Fibroblast of lung (primary cell): ENCODE results near the gene CHST12. TPM values are rescaled to one million over a fixed set of nuclear protein-coding genes. Genes with fewer than 3 reads are reported as not detected.

ENCODE experiments used
- DNase-seq, 2 donors: peaks; one replicate each; pipeline versions ENCODE4 v3.0.0 to v3.0.0-alpha.2; 2010; ENCODE audit warnings: low read depth in 2 of 2
- H2AFZ ChIP-seq: 2 replicates; pipeline ENCODE4 v1.5.1; 2012; ENCODE audit warnings: low read length, control low read depth, inconsistent platforms
- H3K27ac ChIP-seq: 2 replicates; pipeline ENCODE4 v1.5.1; 2011; ENCODE audit warnings: low read length, control low read depth; ENCODE audit not compliant: insufficient read depth
- H3K27me3 ChIP-seq: 2 replicates; pipeline ENCODE4 v1.5.1; 2011; ENCODE audit warnings: mild to moderate bottlenecking, low read length; ENCODE audit not compliant: control insufficient read depth, insufficient read depth
- H3K36me3 ChIP-seq: 2 replicates; pipeline ENCODE4 v1.5.1; 2011; ENCODE audit warnings: low read length; ENCODE audit not compliant: control insufficient read depth, insufficient read depth
- H3K4me1 ChIP-seq: 2 replicates; pipeline ENCODE4 v1.5.1; 2011; ENCODE audit warnings: low read length; ENCODE audit not compliant: control insufficient read depth, insufficient read depth; ENCODE audit errors: extremely low read depth
- H3K4me2 ChIP-seq: 2 replicates; pipeline ENCODE4 v1.5.1; 2011; ENCODE audit warnings: low read length, control low read depth; ENCODE audit not compliant: insufficient read depth; ENCODE audit errors: extremely low read depth
- H3K4me3 ChIP-seq, 4 experiments: fragments of 200-600 bp in 1 of 4; sonication (generic) in 1 of 4; replicated peaks in 1 of 4; 2 replicates each; pipeline ENCODE4 v1.5.1; 2011 to 2016; ENCODE audit warnings: low read length in 4 of 4, low read depth in 3 of 4, mild to moderate bottlenecking in 3 of 4, control low read depth in 2 of 4, inconsistent platforms in 1 of 4, mixed read lengths in 1 of 4; ENCODE audit not compliant: insufficient read depth in 1 of 4; ENCODE audit errors: control extremely low read depth in 1 of 4
- H3K79me2 ChIP-seq: 2 replicates; pipeline ENCODE4 v1.5.1; 2012; ENCODE audit warnings: mild to moderate bottlenecking, low read length, inconsistent platforms; ENCODE audit not compliant: control insufficient read depth, insufficient read depth
- H3K9ac ChIP-seq: 2 replicates; pipeline ENCODE4 v1.5.1; 2011; ENCODE audit warnings: mild to moderate bottlenecking, low read length, control low read depth; ENCODE audit not compliant: insufficient read depth
- H3K9me3 ChIP-seq: 2 replicates; pipeline ENCODE4 v1.5.1; 2012; ENCODE audit warnings: low read depth, low read length; ENCODE audit not compliant: control insufficient read depth, insufficient read depth
- H4K20me1 ChIP-seq: 2 replicates; pipeline ENCODE4 v1.5.1; 2011; ENCODE audit warnings: low read length; ENCODE audit not compliant: control insufficient read depth, insufficient read depth; ENCODE audit errors: extremely low read depth
- CTCF ChIP-seq, 2 donors: IDR thresholded peaks in 1 of 2; conservative IDR thresholded peaks in 1 of 2; 1 replicate in 1 of 2; 2 replicates in 1 of 2; pipeline ENCODE4 v1.5.1; 2011 to 2012; ENCODE audit warnings: low read length in 2 of 2, control low read depth in 1 of 2, inconsistent platforms in 1 of 2, low read depth in 1 of 2, mild to moderate bottlenecking in 1 of 2
- EZH2 ChIP-seq: IDR thresholded peaks from 2 replicates; pipeline ENCODE4 v1.5.1; 2012; ENCODE audit warnings: low read length, control low read depth, mild to moderate bottlenecking; ENCODE audit errors: missing control alignments
- polyA plus RNA-seq, 2 donors: library from polyadenylated mRNA; depleted of rRNA in 1 of 2; stranded (reverse) in 1 of 2; unstranded in 1 of 2; fragments of >200 nt; gene quantifications; 2 replicates each; pipeline ENCODE4 v1.2.1, GENCODE V29; 2011 to 2012; ENCODE audit warnings: missing spikeins in 1 of 2
- total RNA-seq: library from RNA; depleted of rRNA; stranded (reverse); fragments of >200 nt; gene quantifications from 2 replicates; pipeline ENCODE4 v1.2.1, GENCODE V29; 2014

CHST12 gene
- total and polyA plus RNA-seq, 2 donors (not counting 1 experiment from before 2014, with no cell fraction given): 3.5 to 9.5 TPM

- H3K4me3 ChIP-seq: no peak overlapping the region
- no peak for TF ChIP-seq CTCF (conservative IDR thresholded peaks at IDR 0.05 in 1 of 2, IDR thresholded peaks at IDR 0.05 in 1 of 2; ENCODE audit: low read depth in 1 of 2, low read length in 2 of 2)
- TF ChIP-seq EZH2: no peak
- H2AFZ ChIP-seq: no peak overlapping the region
- H3K27ac ChIP-seq: no peak overlapping the region
- no peaks in the 10 kb centered on the region for H3K36me3 ChIP-seq
- no peak overlapping the region for H3K4me2 ChIP-seq
- H4K20me1 ChIP-seq: no peaks in the 10 kb centered on the region
- DNase-seq: no peak
- no peaks in the 10 kb centered on the region for H3K9me3 ChIP-seq
- H3K27me3 ChIP-seq: peaks cover 6% of the 10 kb centered on the region
- H3K9ac ChIP-seq: no peak overlapping the region
- no peaks in the 10 kb centered on the region for H3K79me2 ChIP-seq
- peaks cover 10% of the 10 kb centered on the region for H3K4me1 ChIP-seq
These were observed 77.8 kb downstream of the CHST12 start for GRCh38 chr7:2481195-2481594.

GRCh38 chr7:2482725-2483451 is 79.5 kb downstream of the CHST12 start:
- Histone ChIP-seq H3K9me3 (no peaks in the 10 kb centered on the region), H4K20me1 (no peaks in the 10 kb centered on the region), H3K27me3 (peaks cover 6% of the 10 kb centered on the region), H3K4me2 (no peak overlapping the region), H3K9ac (no peak overlapping the region), H3K79me2 (no peaks in the 10 kb centered on the region), H3K36me3 (no peaks in the 10 kb centered on the region), H3K4me3 (no peak overlapping the region), H3K4me1 (peaks cover 12% of the 10 kb centered on the region), H2AFZ (no peak overlapping the region), H3K27ac (no peak overlapping the region)
- TF ChIP-seq EZH2 (no peak), CTCF (conservative IDR thresholded peaks at IDR 0.05 in 1 of 2, IDR thresholded peaks at IDR 0.05 in 1 of 2; ENCODE audit: low read depth in 1 of 2, low read length in 2 of 2) (no peak)
- peak in 1 of 2 donors; percentile 20 for DNase-seq

DNA sequence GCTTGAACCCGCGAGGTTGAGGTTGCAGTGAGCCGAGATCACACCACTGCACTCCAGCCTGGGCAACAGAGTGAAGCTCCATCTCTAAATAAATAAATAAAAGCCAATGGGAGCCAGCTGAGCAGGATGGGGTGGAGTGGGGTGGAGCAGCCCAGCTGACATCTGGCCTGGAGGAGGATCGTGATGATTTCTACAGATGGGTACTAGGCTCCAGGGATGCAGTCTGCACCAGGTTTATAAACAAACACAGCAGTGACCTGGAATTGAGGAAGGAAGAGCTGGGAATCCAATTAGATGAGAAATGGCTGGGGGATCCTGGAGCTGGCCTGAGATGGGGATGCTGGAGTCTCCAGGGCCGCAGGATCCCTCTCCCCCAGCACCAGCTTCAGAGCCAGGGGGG is 80.1 kb downstream of the CHST12 start:
- H3K9ac ChIP-seq: no peak overlapping the region

More for the DNA sequence above, 80.1 kb downstream of the CHST12 start:
- Histone ChIP-seq H3K4me2 (no peak overlapping the region), H4K20me1 (no peaks in the 10 kb centered on the region), H3K9me3 (no peaks in the 10 kb centered on the region), H3K4me3 (no peak overlapping the region), H2AFZ (no peak overlapping the region), H3K27me3 (peaks cover 6% of the 10 kb centered on the region), H3K79me2 (no peaks in the 10 kb centered on the region), H3K27ac (no peak overlapping the region), H3K36me3 (no peaks in the 10 kb centered on the region), H3K4me1 (peaks cover 11% of the 10 kb centered on the region)
- TF ChIP-seq EZH2: no peak
- no peak for TF ChIP-seq CTCF (conservative IDR thresholded peaks at IDR 0.05 in 1 of 2, IDR thresholded peaks at IDR 0.05 in 1 of 2; ENCODE audit: low read depth in 1 of 2, low read length in 2 of 2)
- no peak for DNase-seq
